ENCODE results near the gene NDUFAF5.

The NDUFAF5 gene

DNA sequence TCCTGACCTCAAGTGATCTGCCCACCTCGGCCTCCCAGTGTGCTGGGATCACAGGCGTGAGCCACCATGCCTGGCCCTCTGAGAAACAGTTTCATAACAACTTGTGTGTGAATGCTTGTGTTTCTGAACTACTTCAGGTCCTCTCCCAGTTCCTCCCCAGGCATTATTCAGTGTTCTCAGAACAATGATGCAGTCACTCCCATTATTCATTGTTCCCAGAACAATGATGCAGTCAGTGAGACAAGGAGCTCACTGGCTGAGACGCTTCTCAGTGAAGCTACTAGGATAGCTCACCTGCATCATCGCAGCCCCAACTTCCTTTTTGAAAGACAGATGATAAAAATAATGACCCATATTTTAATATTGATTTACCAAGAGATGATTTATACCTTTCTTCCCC, 71.5 kb downstream of the NDUFAF5 start:
- TF ChIP-seq, protein P1, sequence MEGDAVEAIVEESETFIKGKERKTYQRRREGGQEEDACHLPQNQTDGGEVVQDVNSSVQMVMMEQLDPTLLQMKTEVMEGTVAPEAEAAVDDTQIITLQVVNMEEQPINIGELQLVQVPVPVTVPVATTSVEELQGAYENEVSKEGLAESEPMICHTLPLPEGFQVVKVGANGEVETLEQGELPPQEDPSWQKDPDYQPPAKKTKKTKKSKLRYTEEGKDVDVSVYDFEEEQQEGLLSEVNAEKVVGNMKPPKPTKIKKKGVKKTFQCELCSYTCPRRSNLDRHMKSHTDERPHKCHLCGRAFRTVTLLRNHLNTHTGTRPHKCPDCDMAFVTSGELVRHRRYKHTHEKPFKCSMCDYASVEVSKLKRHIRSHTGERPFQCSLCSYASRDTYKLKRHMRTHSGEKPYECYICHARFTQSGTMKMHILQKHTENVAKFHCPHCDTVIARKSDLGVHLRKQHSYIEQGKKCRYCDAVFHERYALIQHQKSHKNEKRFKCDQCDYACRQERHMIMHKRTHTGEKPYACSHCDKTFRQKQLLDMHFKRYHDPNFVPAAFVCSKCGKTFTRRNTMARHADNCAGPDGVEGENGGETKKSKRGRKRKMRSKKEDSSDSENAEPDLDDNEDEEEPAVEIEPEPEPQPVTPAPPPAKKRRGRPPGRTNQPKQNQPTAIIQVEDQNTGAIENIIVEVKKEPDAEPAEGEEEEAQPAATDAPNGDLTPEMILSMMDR (IDR thresholded peaks at IDR 0.05): no peak

GRCh38 chr20:13857304-13857703, 72.5 kb downstream of the NDUFAF5 start:
- TF ChIP-seq, protein P1 (IDR thresholded peaks at IDR 0.05): no peak

DNA sequence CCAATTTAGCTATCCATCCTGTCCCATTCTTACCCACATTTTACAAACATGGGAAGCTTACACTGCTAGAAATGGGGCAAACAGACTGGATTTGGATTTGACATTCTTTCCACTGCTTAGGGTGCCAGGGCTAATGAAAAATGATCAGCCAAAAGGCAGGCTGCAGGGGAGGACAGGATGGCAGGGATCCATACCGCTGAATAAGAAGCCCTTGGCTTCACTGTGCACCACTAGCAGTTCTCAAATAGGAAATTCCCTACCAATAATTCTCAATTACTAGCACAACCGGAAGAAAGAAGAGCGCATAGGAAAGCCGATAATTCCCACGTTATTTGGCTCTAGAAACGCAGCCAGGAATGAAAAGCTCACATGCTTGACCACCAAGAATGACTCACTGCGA, 73.1 kb downstream of the NDUFAF5 start:
- TF ChIP-seq, protein P1 (IDR thresholded peaks at IDR 0.05): no peak

GRCh38 chr20:13858439-13858838, 73.6 kb downstream of the NDUFAF5 start:
- TF ChIP-seq, protein P1 (IDR thresholded peaks at IDR 0.05): no peak

DNA sequence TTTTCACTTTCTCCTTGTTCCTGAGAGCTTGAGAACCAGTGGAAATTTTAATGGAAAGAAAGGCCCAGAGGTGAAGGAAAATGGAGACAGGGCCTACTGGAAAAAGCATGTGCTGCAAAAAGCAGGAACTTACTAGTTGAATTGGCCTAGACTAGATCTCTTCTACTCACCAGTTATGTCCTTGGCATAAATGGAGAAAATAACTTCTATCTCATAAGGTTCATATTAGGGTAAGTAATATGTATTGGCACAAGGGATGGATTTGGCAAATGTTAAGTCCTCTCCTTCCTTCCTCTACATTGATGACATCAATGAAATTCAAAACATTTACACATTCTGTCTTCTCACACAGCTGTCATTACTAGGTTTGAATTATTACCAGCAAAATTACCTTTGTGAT, 74.0 kb downstream of the NDUFAF5 start:
- TF ChIP-seq, protein P1 (IDR thresholded peaks at IDR 0.05): no peak

DNA sequence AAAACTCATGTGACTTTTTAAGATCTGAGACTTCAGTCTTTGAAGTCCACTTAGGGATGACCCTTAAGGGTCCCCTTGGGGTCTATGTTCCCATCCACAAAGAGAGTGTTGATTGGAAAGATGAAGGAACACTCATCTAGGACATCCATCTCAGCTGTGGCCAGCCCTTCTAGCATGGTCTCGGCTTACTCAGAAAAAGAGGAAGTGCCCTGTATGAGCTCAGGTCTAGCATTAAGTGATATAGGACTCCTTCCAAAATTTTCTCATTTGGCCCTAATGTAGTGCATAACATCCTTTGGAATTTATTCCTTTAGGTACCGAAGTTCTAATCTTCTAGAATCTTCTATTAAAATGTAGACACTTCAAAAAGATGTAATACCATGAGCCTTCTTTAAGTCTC, 77.4 kb downstream of the NDUFAF5 start:
- TF ChIP-seq, protein P1 (IDR thresholded peaks at IDR 0.05): no peak

DNA sequence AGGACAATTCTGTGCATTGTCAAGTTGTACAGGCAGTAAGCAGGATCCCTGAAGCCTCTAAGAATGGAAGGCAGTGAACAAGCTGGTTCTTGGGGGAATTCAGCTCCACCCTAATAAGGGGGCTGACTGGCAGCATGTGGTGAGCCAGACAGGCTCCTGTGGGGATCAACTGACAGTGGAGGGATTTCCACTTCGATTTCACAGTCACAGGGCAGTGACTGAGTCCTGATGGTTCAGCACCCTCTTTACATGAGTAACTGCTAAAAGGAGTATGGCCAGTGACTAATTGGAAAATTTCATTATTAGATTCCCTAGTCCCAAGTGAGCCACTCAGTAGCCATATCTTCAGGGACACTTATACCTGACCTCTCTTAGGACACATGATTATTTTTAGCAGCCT, 78.4 kb downstream of the NDUFAF5 start:
- TF ChIP-seq, protein P1 (IDR thresholded peaks at IDR 0.05): no peak

GRCh38 chr20:13865156-13865555, 80.3 kb downstream of the NDUFAF5 start:
- TF ChIP-seq, protein P1 (IDR thresholded peaks at IDR 0.05): no peak
